ENCODE results near the gene FBN3.

FBN3 gene

GRCh38 chr19:8129061-8129618 is 20.3 kb downstream of the FBN3 start:
- Histone ChIP-seq H4K20me1 (ENCODE audit: insufficient read depth, low read length, poor library complexity, severe bottlenecking) (no peaks in the 10 kb centered on the region), H3F3A (ENCODE audit: low read depth) (no peaks in the 10 kb centered on the region), H3K9ac (ENCODE audit: low read depth, low read length, poor library complexity, severe bottlenecking) (no peak overlapping the region), H3K4me2 (ENCODE audit: low read depth, low read length, poor library complexity, severe bottlenecking) (no peak overlapping the region), H3K4me1 (ENCODE audit: insufficient read depth, low read length, poor library complexity, severe bottlenecking) (no peaks in the 10 kb centered on the region), H3K27me3 (ENCODE audit: insufficient read depth, low read length, poor library complexity, severe bottlenecking) (no peaks in the 10 kb centered on the region), H3K9me2 (replicated peaks; ENCODE audit: low read depth, low read length) (no peaks in the 10 kb centered on the region), H3K36me3 (ENCODE audit: insufficient read depth, low read length) (no peaks in the 10 kb centered on the region), H3K79me2 (ENCODE audit: insufficient read depth, low read length) (no peaks in the 10 kb centered on the region), H3K9me3 (ENCODE audit: insufficient read depth, low read depth, low read length) (no peaks in the 10 kb centered on the region), H3K4me3 (ENCODE audit: low read length, poor library complexity, severe bottlenecking) (no peak overlapping the region), H2AFZ (ENCODE audit: low read length) (no peak overlapping the region)
- TF ChIP-seq CTCF (conservative IDR thresholded peaks at IDR 0.05; ENCODE audit: low read length) (no peak), EZH2phosphoT487 (IDR thresholded peaks at IDR 0.05; ENCODE audit: borderline replicate concordance) (no peak)

- TF ChIP-seq CTCF (conservative IDR thresholded peaks at IDR 0.05; ENCODE audit: low read length) (no peak), EZH2phosphoT487 (IDR thresholded peaks at IDR 0.05; ENCODE audit: borderline replicate concordance) (no peak)
- Histone ChIP-seq H3K9me3 (ENCODE audit: insufficient read depth, low read depth, low read length) (no peaks in the 10 kb centered on the region), H4K20me1 (ENCODE audit: insufficient read depth, low read length, poor library complexity, severe bottlenecking) (no peaks in the 10 kb centered on the region), H3K27me3 (ENCODE audit: insufficient read depth, low read length, poor library complexity, severe bottlenecking) (no peaks in the 10 kb centered on the region), H3K4me3 (ENCODE audit: low read length, poor library complexity, severe bottlenecking) (no peak overlapping the region), H3K36me3 (ENCODE audit: insufficient read depth, low read length) (no peaks in the 10 kb centered on the region), H2AFZ (ENCODE audit: low read length) (no peak overlapping the region), H3K79me2 (ENCODE audit: insufficient read depth, low read length) (no peaks in the 10 kb centered on the region), H3F3A (ENCODE audit: low read depth) (no peaks in the 10 kb centered on the region), H3K9ac (ENCODE audit: low read depth, low read length, poor library complexity, severe bottlenecking) (no peak overlapping the region), H3K4me2 (ENCODE audit: low read depth, low read length, poor library complexity, severe bottlenecking) (no peak overlapping the region), H3K4me1 (ENCODE audit: insufficient read depth, low read length, poor library complexity, severe bottlenecking) (no peaks in the 10 kb centered on the region), H3K9me2 (replicated peaks; ENCODE audit: low read depth, low read length) (no peaks in the 10 kb centered on the region)
Observed at GRCh38 chr19:8128551-8128950, 20.8 kb downstream of the FBN3 start.

DNA sequence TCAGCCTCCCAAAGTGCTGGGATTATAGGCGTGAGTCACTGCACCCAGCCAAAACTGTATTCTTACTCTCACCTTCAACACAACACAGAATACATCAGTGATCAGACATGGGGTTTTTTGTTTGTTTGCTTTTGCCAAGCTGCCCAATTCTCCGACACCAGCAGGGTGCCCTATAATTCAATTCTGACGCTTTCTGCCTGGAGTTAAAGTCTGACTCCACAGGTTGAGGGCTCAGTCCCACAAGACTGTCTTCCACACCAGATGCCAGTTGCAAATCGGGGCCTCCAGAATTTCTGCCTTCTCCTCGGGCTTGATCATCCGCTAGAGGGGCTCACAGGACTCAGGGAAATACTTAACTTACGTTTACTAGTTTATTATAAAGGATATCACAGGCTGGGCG is 22.1 kb downstream of the FBN3 start:
- Histone ChIP-seq H3K36me3 (ENCODE audit: insufficient read depth, low read length) (no peaks in the 10 kb centered on the region), H3K9me2 (replicated peaks; ENCODE audit: low read depth, low read length) (no peaks in the 10 kb centered on the region), H3K9me3 (ENCODE audit: insufficient read depth, low read depth, low read length) (no peaks in the 10 kb centered on the region), H3K4me3 (ENCODE audit: low read length, poor library complexity, severe bottlenecking) (no peak overlapping the region), H2AFZ (ENCODE audit: low read length) (no peak overlapping the region), H3K4me1 (ENCODE audit: insufficient read depth, low read length, poor library complexity, severe bottlenecking) (no peaks in the 10 kb centered on the region), H3K79me2 (ENCODE audit: insufficient read depth, low read length) (no peaks in the 10 kb centered on the region), H3K9ac (ENCODE audit: low read depth, low read length, poor library complexity, severe bottlenecking) (no peak overlapping the region), H3K4me2 (ENCODE audit: low read depth, low read length, poor library complexity, severe bottlenecking) (no peak overlapping the region), H3K27me3 (ENCODE audit: insufficient read depth, low read length, poor library complexity, severe bottlenecking) (no peaks in the 10 kb centered on the region), H4K20me1 (ENCODE audit: insufficient read depth, low read length, poor library complexity, severe bottlenecking) (no peaks in the 10 kb centered on the region), H3F3A (ENCODE audit: low read depth) (no peaks in the 10 kb centered on the region)
- TF ChIP-seq CTCF (conservative IDR thresholded peaks at IDR 0.05; ENCODE audit: low read length): no peak
- TF ChIP-seq EZH2phosphoT487 (IDR thresholded peaks at IDR 0.05; ENCODE audit: borderline replicate concordance): no peak

All from Loucy (cell line).